GM18861 (cell line): ENCODE measurements around the gene PTAFR.
"Not testable (repeated sequence)": the region's sequence is repeated elsewhere in the genome, so short reads cannot be mapped to it uniquely, and the experiment has no call there.

Experiments
- ATAC-seq: cut with Tn5 transposase; IDR thresholded peaks from one replicate; pipeline ENCODE4 v1.9.1; 2021; ENCODE audit not compliant: unreplicated experiment

PTAFR gene

GRCh38 chr1:28147264-28148094 is 29.0 kb downstream of the PTAFR start:
- peak; percentile 4 for ATAC-seq

GRCh38 chr1:28145728-28146127 is 30.8 kb downstream of the PTAFR start:
- no peak for ATAC-seq

GRCh38 chr1:28144203-28145135 is 32.0 kb downstream of the PTAFR start:
- peak; percentile 78 for ATAC-seq

- no peak for ATAC-seq
These were observed 32.8 kb downstream of the PTAFR start for GRCh38 chr1:28143496-28144202.

GRCh38 chr1:28141685-28142084 is 34.8 kb downstream of the PTAFR start:
- ATAC-seq: no peak

- ATAC-seq: not testable (repeated sequence)
These were observed 36.6 kb downstream of the PTAFR start for GRCh38 chr1:28139866-28140265.

GRCh38 chr1:28139025-28139712 is 37.3 kb downstream of the PTAFR start:
- ATAC-seq: no peak

GRCh38 chr1:28136922-28137613 is 39.4 kb downstream of the PTAFR start:
- ATAC-seq: no peak

GRCh38 chr1:28136169-28136921 is 40.1 kb downstream of the PTAFR start:
- no peak for ATAC-seq

- no peak for ATAC-seq
These were observed 40.9 kb downstream of the PTAFR start for GRCh38 chr1:28135371-28136168.

- ATAC-seq: no peak
These were observed 41.8 kb downstream of the PTAFR start for GRCh38 chr1:28134651-28135207.

GRCh38 chr1:28132171-28133167 is 44.0 kb downstream of the PTAFR start:
- no peak for ATAC-seq

GRCh38 chr1:28130901-28131300 is 45.6 kb downstream of the PTAFR start:
- no peak for ATAC-seq

- ATAC-seq: no peak
These were observed 47.3 kb downstream of the PTAFR start for GRCh38 chr1:28129150-28129549.

GRCh38 chr1:28127617-28128257 is 48.8 kb downstream of the PTAFR start:
- ATAC-seq: peak; percentile 62

GRCh38 chr1:28126783-28127490 is 49.6 kb downstream of the PTAFR start:
- ATAC-seq: no peak
